H9 (cell line): ENCODE measurements around the gene MAEA. TPM values are rescaled to one million over a fixed set of nuclear protein-coding genes. Genes with fewer than 3 reads are reported as not detected.

Experiments
- DNase-seq: peaks from one replicate; pipeline ENCODE4 v3.0.0-alpha.2; 2017
- H2AFZ ChIP-seq: one replicate; pipeline ENCODE4 v1.6.1; 2013; ENCODE audit warnings: mild to moderate bottlenecking, low read length, control low read depth, moderate library complexity
- H2AK5ac ChIP-seq: 2 replicates; pipeline ENCODE4 v1.6.1; 2013; ENCODE audit warnings: low read length, control low read depth, mixed read lengths; ENCODE audit not compliant: insufficient read length
- H2BK120ac ChIP-seq: one replicate; pipeline ENCODE4 v1.6.1; 2013; ENCODE audit warnings: low read depth, mild to moderate bottlenecking, low read length, control low read depth, inconsistent platforms; ENCODE audit not compliant: poor library complexity, severe bottlenecking
- H2BK12ac ChIP-seq: 2 replicates; pipeline ENCODE4 v1.6.1; 2013; ENCODE audit warnings: low read length, control low read depth, mixed read lengths, low read depth; ENCODE audit not compliant: insufficient read length
- H2BK15ac ChIP-seq: 2 replicates; pipeline ENCODE4 v1.6.1; 2013; ENCODE audit warnings: low read depth, low read length, control low read depth
- H2BK20ac ChIP-seq: one replicate; pipeline ENCODE4 v1.6.1; 2013; ENCODE audit warnings: low read depth, mild to moderate bottlenecking, low read length, control low read depth, inconsistent platforms; ENCODE audit not compliant: poor library complexity, severe bottlenecking
- H2BK5ac ChIP-seq: 2 replicates; pipeline ENCODE4 v1.6.1; 2013; ENCODE audit warnings: low read length, control low read depth, mixed read lengths; ENCODE audit not compliant: insufficient read length
- H3K14ac ChIP-seq: 2 replicates; pipeline ENCODE4 v1.6.1; 2013; ENCODE audit warnings: low read length, control low read depth; ENCODE audit not compliant: insufficient read depth
- H3K18ac ChIP-seq: 2 replicates; pipeline ENCODE4 v1.6.1; 2013; ENCODE audit warnings: low read depth, mild to moderate bottlenecking, mixed read lengths, low read length, control low read depth; ENCODE audit not compliant: insufficient read length
- H3K23ac ChIP-seq: 2 replicates; pipeline ENCODE4 v1.6.1; 2013; ENCODE audit warnings: low read length, control low read depth, mixed read lengths, low read depth; ENCODE audit not compliant: insufficient read length
- H3K23me2 ChIP-seq: 2 replicates; pipeline ENCODE4 v1.6.1; 2013; ENCODE audit warnings: low read depth, mild to moderate bottlenecking, mixed read lengths, low read length, control low read depth; ENCODE audit not compliant: insufficient read length, poor library complexity, severe bottlenecking
- H3K27ac ChIP-seq: 2 replicates; pipeline ENCODE4 v1.5.1; 2013; ENCODE audit warnings: low read length, control low read depth, mixed read lengths, low read depth; ENCODE audit not compliant: insufficient read length
- H3K27me3 ChIP-seq: 2 replicates; pipeline ENCODE4 v1.6.1; 2013; ENCODE audit warnings: low read length, control low read depth, inconsistent platforms; ENCODE audit not compliant: insufficient read depth
- H3K4ac ChIP-seq: 2 replicates; pipeline ENCODE4 v1.6.1; 2013; ENCODE audit warnings: low read depth, mild to moderate bottlenecking, control low read depth, inconsistent platforms, low read length, moderate library complexity
- H3K4me1 ChIP-seq: 2 replicates; pipeline ENCODE4 v1.6.1; 2013; ENCODE audit warnings: low read length, control low read depth, inconsistent platforms; ENCODE audit not compliant: insufficient read depth
- H3K4me2 ChIP-seq: 2 replicates; pipeline ENCODE4 v1.6.1; 2013; ENCODE audit warnings: low read length, control low read depth, mixed read lengths; ENCODE audit not compliant: insufficient read length, insufficient read depth
- H3K56ac ChIP-seq: 2 replicates; pipeline ENCODE4 v1.6.1; 2013; ENCODE audit warnings: low read depth, mild to moderate bottlenecking, mixed read lengths, low read length, control low read depth; ENCODE audit not compliant: insufficient read length
- H3K79me1 ChIP-seq: 2 replicates; pipeline ENCODE4 v1.6.1; 2013; ENCODE audit warnings: low read depth, mild to moderate bottlenecking, moderate library complexity, low read length, control low read depth, inconsistent platforms; ENCODE audit not compliant: insufficient read depth, poor library complexity, severe bottlenecking
- H3K79me2 ChIP-seq: 2 replicates; pipeline ENCODE4 v1.6.1; 2013; ENCODE audit warnings: low read length, control low read depth, inconsistent platforms; ENCODE audit not compliant: insufficient read depth
- H3K9ac ChIP-seq: 2 replicates; pipeline ENCODE4 v1.6.1; 2013; ENCODE audit warnings: low read length, control low read depth, mixed read lengths; ENCODE audit not compliant: insufficient read length; ENCODE audit errors: extremely low read depth
- H3K9me3 ChIP-seq: one replicate; pipeline ENCODE4 v1.6.1; 2013; ENCODE audit warnings: low read depth, low read length, inconsistent platforms; ENCODE audit not compliant: control insufficient read depth
- H3T11ph ChIP-seq: one replicate; pipeline ENCODE4 v1.6.1; 2013; ENCODE audit warnings: mild to moderate bottlenecking, low read length, control low read depth, inconsistent platforms
- H4K20me1 ChIP-seq: one replicate; pipeline ENCODE4 v1.6.1; 2013; ENCODE audit not compliant: control insufficient read depth, insufficient read length, insufficient read depth
- H4K5ac ChIP-seq: 2 replicates; pipeline ENCODE4 v1.6.1; 2013; ENCODE audit warnings: low read depth, mild to moderate bottlenecking, mixed read lengths, low read length, control low read depth; ENCODE audit not compliant: insufficient read length
- H4K8ac ChIP-seq: replicated peaks from 2 replicates; pipeline ENCODE4 v1.6.1; 2013; ENCODE audit warnings: low read length, control low read depth, mixed read lengths, low read depth; ENCODE audit not compliant: insufficient read length
- H4K91ac ChIP-seq: 2 replicates; pipeline ENCODE4 v1.6.1; 2013; ENCODE audit warnings: low read depth, mild to moderate bottlenecking, moderate library complexity, mixed read lengths, low read length, control low read depth; ENCODE audit not compliant: insufficient read length
- H3K27ac Mint-ChIP-seq, 3 experiments: 2 replicates in 2 of 3; 3 replicates in 1 of 3; pipeline ENCODE4 v1.8.0; 2020 to 2021; ENCODE audit warnings: mixed read lengths in 3 of 3, mild to moderate bottlenecking in 1 of 3, moderate library complexity in 1 of 3
- H3K27me3 Mint-ChIP-seq: 2 replicates; pipeline ENCODE4 v1.8.0; 2021; ENCODE audit warnings: low read depth, mild to moderate bottlenecking, moderate library complexity, mixed read lengths
- H3K36me3 Mint-ChIP-seq, 3 experiments: 2 replicates in 2 of 3; 3 replicates in 1 of 3; pipeline ENCODE4 v1.8.0; 2020 to 2021; ENCODE audit warnings: low read depth in 3 of 3, mixed read lengths in 3 of 3; ENCODE audit not compliant: insufficient read depth in 1 of 3
- H3K4me1 Mint-ChIP-seq, 2 experiments: 2 replicates each; pipeline ENCODE4 v1.8.0; 2020; ENCODE audit warnings: mixed read lengths in 2 of 2
- H3K4me3 Mint-ChIP-seq, 2 experiments: 2 replicates in 1 of 2; 3 replicates in 1 of 2; pipeline ENCODE4 v1.8.0; 2020 to 2021; ENCODE audit warnings: mild to moderate bottlenecking in 2 of 2, mixed read lengths in 2 of 2, moderate library complexity in 1 of 2
- H3K9me3 Mint-ChIP-seq, 2 experiments: 2 replicates in 1 of 2; 3 replicates in 1 of 2; pipeline ENCODE4 v1.8.0; 2020; ENCODE audit warnings: mild to moderate bottlenecking in 2 of 2, mixed read lengths in 2 of 2, moderate library complexity in 1 of 2
- CTCF ChIP-seq: fragments of 200-600 bp; sonication (generic); conservative IDR thresholded peaks from 3 replicates; pipeline ENCODE4 v1.8.0; 2021; ENCODE audit warnings: antibody characterized with exemption, mild to moderate bottlenecking
- WGBS: extraction: QIAGEN DNeasy Blood & Tissue Kit; methylation state at CpG from one replicate; pipeline ENCODE4 v1.1.7; 2013; ENCODE audit warnings: missing lambda C conversion rate, low lambda C conversion rate, mixed read lengths; ENCODE audit not compliant: insufficient read length; ENCODE audit errors: extremely low coverage; 5-methylcytosine and 5-hydroxymethylcytosine counted together
- total RNA-seq: library from RNA; stranded (reverse); gene quantifications from 2 replicates; pipeline ENCODE4 v1.2.1, GENCODE V29; 2021

Gene MAEA
- total RNA-seq, 1 experiment from 2014 or later = 85.6 TPM

- no peaks in the 10 kb centered on the region for H3K79me1 ChIP-seq
- H3K14ac ChIP-seq = no peak overlapping the region; the same call in 1 of the 2 replicates
Measured at GRCh38 chr4:1367936-1368289, 78.2 kb downstream of the MAEA start.

More at GRCh38 chr4:1367936-1368289, 78.2 kb downstream of the MAEA start:
- Histone ChIP-seq H3K23ac (no peak overlapping the region), H3K23me2 (no peaks in the 10 kb centered on the region), H3K79me2 (no peaks in the 10 kb centered on the region), H2BK120ac (no peak overlapping the region), H4K8ac (no peak overlapping the region), H2BK5ac (no peak overlapping the region), H3K9me3 (no peaks in the 10 kb centered on the region), H3K27me3 (no peaks in the 10 kb centered on the region), H3K18ac (no peak overlapping the region), H2BK12ac (no peak overlapping the region), H3K4me2 (no peak overlapping the region), H4K5ac (no peak overlapping the region), H3T11ph (no peak overlapping the region), H3K4ac (no peak overlapping the region), H3K9ac (no peak overlapping the region), H2BK20ac (no peak overlapping the region), H2AFZ (no peak overlapping the region), H2AK5ac (no peak overlapping the region), H4K91ac (no peak overlapping the region), H3K56ac (no peak overlapping the region), H2BK15ac (no peak overlapping the region), H3K4me1 (no peaks in the 10 kb centered on the region), H3K27ac (no peak overlapping the region), H4K20me1 (no peaks in the 10 kb centered on the region)
- H3K27me3 Mint-ChIP-seq = no peaks in the 10 kb centered on the region
- TF ChIP-seq CTCF = no peak
- H3K9me3 Mint-ChIP-seq = no peaks in the 10 kb centered on the region
- peaks cover 2 to 5% (median 5%) of the 10 kb centered on the region in 3 experiments; a peak in 6 of 7 replicates for H3K36me3 Mint-ChIP-seq
- no peak overlapping the region for H3K27ac Mint-ChIP-seq
- H3K4me1 Mint-ChIP-seq = peaks cover 4 to 5% of the 10 kb centered on the region in 2 experiments; a peak in 1 of 4 replicates
- DNase-seq = no peak
- no CpG with 5 or more reads among the region's 10 CpGs for WGBS
- no peak overlapping the region for H3K4me3 Mint-ChIP-seq
